DMS153 treated with DMSO at 0.1 percent for 48 hours (cell line): Measurements from ENCODE around the gene ANGPTL7.
"Not testable (repeated sequence)": the region's sequence is repeated elsewhere in the genome, so short reads cannot be mapped to it uniquely, and the experiment has no call there.

Source experiments
- DNase-seq: peaks from one replicate; lab custom pipeline; 2025; ENCODE audit not compliant: unreplicated experiment; lab: John Stamatoyannopoulos, UW

Gene ANGPTL7

GRCh38 chr1:11168731-11169130, 20.4 kb upstream of the ANGPTL7 start:
- no peak for DNase-seq

DNA sequence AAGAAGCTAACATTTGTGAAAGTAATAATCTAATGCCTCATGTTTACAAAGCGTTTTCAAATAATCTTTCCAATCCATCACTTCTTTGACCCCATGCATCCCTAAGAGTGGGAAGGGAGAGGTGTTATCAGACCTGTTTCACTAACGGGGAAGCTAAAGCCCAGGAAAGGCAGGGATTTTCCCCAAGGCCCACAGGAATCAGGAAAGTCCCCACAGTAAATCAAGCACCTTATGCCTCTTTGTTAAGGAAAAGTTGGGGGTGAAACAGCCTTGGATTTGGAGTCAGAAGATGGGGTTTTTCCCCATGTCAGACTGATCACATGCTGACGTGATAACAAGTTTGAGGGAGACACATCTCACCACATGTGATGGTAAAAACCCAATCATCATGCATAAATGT, 20.0 kb upstream of the ANGPTL7 start:
- DNase-seq: no peak

GRCh38 chr1:11170102-11170501, 19.1 kb upstream of the ANGPTL7 start:
- no peak for DNase-seq

- DNase-seq: no peak
Measured at GRCh38 chr1:11174261-11174942, 14.8 kb upstream of the ANGPTL7 start.

DNA sequence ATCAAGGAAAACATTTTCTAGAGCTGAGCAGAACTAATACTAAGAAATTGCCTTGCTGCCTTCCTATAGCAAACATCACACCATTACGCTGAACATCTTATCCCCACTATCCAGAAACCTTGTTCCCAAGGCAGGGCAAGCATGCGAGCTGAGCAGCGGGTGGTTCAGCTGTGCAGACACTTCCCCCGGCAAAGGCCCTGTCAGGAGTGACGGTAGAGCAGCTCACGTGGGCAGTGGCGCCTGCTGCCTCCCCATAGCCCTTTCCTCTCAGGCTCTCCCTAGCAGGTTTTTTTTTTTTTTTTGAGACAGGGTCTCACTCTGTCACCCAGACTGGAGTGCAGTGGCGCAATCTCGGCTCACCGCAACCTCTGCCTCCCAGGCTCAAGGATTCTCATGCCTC, 13.7 kb upstream of the ANGPTL7 start:
- no peak for DNase-seq

- DNase-seq: no peak
Measured at GRCh38 chr1:11176081-11176706, 13.0 kb upstream of the ANGPTL7 start.

GRCh38 chr1:11178021-11179015, 10.8 kb upstream of the ANGPTL7 start:
- no peak for DNase-seq

DNA sequence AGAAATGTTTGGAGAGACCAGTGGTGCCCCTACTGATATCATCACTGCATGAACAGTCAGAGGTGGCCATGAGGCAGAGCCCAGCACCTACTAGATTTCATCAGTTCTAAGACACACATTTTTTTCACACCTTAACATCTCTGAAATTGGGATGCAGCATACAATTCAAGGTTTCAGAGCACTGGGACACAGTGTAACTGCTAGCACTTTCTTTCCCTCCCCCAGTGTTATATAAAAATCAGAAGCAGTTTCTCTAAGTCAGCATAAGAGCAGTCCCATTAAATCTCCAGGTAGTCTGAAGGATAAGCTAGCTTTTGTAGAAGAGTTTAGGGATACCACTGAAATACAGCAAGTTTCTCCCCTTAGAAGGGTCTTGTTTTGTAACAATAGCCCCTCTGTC, 10.0 kb upstream of the ANGPTL7 start:
- no peak for DNase-seq

DNA sequence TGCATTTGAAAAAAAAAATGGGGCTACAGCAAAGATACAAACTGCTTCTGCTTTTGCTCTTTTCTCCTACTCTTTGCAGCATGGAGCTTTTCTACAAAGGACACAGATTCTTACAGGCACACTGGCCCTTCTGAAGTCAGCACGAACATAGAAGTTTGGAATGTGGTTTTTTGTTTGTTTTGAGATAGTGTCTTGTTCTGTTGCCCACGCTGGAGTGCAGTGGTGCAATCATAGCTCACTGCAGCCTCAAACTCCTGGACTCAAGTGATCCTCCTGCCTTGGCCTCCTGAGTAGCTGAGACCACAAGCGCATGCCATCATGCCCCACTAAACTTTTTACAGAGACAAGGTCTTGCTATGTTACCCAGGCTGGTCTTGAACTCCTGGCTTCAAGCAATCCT, 9.4 kb upstream of the ANGPTL7 start:
- DNase-seq: not testable (repeated sequence)

- no peak for DNase-seq
Measured at GRCh38 chr1:11180342-11180744, 8.8 kb upstream of the ANGPTL7 start.

- DNase-seq: no peak
Measured at GRCh38 chr1:11182884-11183283, 6.3 kb upstream of the ANGPTL7 start.

GRCh38 chr1:11184973-11185372, 4.2 kb upstream of the ANGPTL7 start:
- DNase-seq: no peak

- DNase-seq: no peak
Measured at GRCh38 chr1:11187000-11187399, 2.2 kb upstream of the ANGPTL7 start.

GRCh38 chr1:11187494-11187893, 1.7 kb upstream of the ANGPTL7 start:
- DNase-seq: no peak

- no peak for DNase-seq
Measured at GRCh38 chr1:11187931-11188330, 1.2 kb upstream of the ANGPTL7 start.

- no peak for DNase-seq
Measured at GRCh38 chr1:11188381-11188780, 774 bp upstream of the ANGPTL7 start.

- no peak for DNase-seq
Measured at GRCh38 chr1:11193376-11193775, 4.2 kb downstream of the ANGPTL7 start.

DNA sequence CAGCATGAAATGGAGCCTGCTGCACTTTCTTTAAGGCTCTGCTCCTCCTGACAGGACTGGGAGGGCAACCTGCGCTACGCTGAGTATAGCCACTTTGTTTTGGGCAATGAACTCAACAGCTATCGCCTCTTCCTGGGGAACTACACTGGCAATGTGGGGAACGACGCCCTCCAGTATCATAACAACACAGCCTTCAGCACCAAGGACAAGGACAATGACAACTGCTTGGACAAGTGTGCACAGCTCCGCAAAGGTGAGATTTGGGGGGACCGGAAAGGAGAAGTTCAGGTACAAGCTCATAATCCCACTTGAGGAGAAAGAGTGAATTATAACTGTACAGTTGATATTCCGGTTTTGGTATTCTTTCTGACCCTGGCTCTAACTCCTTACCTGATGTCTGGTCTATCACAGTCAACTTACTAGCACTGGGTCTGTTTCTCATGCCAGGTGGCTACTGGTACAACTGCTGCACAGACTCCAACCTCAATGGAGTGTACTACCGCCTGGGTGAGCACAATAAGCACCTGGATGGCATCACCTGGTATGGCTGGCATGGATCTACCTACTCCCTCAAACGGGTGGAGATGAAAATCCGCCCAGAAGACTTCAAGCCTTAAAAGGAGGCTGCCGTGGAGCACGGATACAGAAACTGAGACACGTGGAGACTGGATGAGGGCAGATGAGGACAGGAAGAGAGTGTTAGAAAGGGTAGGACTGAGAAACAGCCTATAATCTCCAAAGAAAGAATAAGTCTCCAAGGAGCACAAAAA, 5.4 kb downstream of the ANGPTL7 start:
- no peak for DNase-seq

GRCh38 chr1:11196945-11197344, 7.8 kb downstream of the ANGPTL7 start:
- no peak for DNase-seq

DNA sequence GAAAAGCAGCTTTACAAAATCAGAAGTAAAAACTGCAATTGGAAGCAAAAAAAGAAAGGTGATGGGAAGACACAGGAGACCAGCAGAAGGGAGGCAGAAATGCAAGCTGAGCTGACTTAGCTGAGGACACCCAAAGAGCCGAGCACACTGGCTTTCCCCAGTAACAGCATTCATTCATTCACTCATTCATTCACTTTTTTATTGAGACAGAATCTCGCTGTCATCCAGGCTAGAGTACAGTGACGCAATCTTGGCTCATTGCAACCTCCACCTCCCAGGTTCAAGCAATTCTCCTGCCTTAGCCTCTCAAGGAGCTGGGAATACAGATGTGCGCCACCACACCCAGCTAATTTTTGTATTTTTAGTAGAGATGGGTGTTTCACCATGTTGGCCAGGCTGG, 8.2 kb downstream of the ANGPTL7 start:
- no peak for DNase-seq

GRCh38 chr1:11198257-11198656, 9.1 kb downstream of the ANGPTL7 start:
- DNase-seq: no peak
